ENCODE results near the gene DAO.

Gene DAO

DNA sequence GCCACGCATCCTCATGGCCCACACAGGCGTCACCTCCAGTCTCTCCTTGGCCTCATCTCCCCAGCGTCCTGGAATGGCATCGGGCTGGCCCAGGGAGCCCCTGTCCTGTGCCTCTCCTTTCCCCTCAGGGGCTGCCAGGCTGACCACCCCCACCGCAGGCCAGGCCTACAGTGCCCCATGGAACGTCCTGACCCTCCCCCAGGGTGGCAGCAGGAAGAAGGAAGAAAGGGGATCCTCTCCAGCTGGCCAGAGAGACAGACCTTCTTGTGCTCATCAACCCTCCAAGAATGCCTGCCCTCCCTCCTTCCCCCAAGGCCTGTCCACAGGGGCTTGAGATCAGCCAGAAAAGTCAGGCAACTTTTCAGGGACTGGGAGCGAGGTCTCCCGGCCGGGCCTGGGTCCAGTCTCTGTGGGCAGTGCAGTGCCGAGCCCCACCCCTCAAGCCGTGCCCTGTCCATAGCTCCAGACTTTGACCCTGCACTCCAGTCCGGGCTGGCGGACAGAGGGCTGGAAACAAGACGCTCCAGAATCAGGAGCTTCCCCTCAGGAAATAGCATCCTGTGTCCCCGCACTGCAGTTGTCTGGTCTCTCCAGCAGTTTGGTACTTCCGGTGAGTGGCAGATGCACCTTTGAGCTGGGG is at the start of gene DAO:
Gene DAO (plus strand): TSS at position 478 of the 640 bp plus-strand sequence. CDS start 4,915 bp downstream, outside the sequence.
- TF ChIP-seq, protein P1, sequence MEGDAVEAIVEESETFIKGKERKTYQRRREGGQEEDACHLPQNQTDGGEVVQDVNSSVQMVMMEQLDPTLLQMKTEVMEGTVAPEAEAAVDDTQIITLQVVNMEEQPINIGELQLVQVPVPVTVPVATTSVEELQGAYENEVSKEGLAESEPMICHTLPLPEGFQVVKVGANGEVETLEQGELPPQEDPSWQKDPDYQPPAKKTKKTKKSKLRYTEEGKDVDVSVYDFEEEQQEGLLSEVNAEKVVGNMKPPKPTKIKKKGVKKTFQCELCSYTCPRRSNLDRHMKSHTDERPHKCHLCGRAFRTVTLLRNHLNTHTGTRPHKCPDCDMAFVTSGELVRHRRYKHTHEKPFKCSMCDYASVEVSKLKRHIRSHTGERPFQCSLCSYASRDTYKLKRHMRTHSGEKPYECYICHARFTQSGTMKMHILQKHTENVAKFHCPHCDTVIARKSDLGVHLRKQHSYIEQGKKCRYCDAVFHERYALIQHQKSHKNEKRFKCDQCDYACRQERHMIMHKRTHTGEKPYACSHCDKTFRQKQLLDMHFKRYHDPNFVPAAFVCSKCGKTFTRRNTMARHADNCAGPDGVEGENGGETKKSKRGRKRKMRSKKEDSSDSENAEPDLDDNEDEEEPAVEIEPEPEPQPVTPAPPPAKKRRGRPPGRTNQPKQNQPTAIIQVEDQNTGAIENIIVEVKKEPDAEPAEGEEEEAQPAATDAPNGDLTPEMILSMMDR (conservative IDR thresholded peaks at IDR 0.05), result no peak
- peak within 1 kb of the TSS; percentile 26; the same call in 1 of the 2 replicates for H3K27ac ChIP-seq

DNA sequence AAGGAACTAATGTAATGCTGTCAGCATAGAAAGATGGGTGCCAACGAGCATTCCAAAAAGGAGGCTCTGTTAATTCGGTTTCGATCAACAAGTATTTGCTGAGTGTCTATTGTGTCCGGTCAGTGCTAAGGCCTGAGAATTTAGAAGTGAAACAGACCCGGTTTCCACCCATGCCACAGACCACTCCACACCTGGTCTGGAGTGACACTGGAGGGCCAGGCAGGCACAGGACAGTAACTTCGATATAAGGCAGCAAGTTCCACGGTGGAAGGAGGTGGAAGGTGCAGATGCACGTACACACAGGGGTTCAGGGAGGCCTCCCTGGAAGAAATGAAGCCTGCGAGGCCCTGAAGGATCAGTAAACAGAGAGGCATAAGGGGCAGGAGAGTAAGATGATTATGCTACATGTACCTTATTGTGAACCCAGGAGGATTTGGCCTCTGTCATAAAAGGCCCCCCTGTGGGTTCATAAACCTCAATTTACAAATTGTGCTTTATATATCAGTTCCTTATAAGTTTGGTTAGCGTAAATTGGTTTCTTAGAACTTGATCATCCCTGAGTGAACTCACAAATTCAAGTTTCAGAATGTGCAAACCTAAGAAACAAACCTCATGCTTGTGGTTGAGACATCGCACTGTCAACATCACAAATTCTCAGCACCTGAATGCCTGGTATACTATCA is 48.4 kb upstream of the DAO start:
- H3K27ac ChIP-seq, result no peak overlapping the region
- TF ChIP-seq, protein P1 (conservative IDR thresholded peaks at IDR 0.05), result no peak

DNA sequence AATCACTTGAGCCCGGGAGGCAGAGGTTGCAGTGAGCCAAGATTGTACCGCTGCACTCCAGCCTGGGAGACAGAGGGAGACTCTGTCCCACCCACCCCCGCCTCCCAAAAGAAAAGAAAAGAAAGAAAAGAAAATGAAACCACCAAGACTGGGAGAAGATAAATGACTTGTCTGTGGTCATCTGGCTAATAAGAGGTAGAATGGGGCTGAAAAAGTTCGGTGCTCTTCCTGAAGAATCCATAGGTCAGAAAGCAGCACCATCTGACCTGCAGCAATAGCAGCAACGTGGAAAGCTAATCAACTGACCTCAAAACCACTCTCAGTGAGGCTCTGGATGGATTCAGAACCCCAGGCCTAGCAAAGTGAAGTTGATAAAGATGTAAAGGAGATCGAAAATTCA is 47.7 kb upstream of the DAO start:
- TF ChIP-seq, protein P1 (conservative IDR thresholded peaks at IDR 0.05), result no peak
- H3K27ac ChIP-seq, result no peak overlapping the region

DNA sequence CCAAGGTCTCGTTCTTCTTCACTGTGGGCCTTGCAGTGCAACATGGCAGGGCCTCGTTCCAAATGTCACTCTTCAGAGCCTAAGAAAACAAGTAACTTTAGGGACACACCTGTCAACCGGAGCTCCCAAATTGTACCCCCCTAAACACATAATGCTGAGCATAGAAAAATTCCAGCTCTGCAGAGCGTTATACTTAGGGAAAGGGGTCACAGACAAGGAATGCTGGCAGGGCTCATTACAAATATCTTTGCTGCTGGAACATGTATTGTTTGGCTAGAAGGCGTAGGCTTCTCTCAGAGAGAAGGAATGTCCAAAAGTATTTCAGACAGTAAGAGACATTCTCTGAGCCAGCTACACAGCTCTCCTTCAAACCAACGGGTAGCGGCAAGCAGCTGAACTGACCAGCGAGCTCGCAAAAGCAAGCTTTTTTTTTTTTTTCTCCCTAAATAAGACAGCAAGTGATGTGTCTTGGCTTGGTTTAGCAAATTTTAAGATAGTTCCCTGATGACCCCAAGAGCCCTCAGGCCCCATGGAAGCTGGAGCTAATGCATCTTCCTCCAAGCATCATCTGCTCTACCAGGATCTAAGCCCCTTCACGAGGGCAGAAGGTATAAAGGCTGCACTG is 47.0 kb upstream of the DAO start:
- H3K27ac ChIP-seq, result no peak overlapping the region
- TF ChIP-seq, protein P1 (conservative IDR thresholded peaks at IDR 0.05), result no peak

DNA sequence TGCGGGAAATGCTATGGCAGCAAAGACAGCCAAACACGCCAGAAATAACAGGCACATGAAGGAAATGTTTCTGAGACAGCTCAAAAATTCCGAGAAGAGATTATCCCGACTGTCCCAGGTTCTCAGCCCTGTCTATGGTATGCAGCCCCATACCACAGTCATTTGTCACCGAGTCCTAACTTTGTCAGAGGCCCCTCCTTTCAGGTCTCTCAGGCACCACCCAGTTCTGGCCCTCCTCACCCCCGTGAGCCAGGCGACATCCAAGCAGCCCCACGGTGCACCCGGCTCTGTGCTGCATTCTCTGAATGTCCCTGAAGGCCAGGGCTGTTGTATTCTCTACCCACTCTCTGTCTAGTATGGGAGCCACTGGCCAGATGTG is 46.5 kb upstream of the DAO start:
- H3K27ac ChIP-seq, result no peak overlapping the region
- TF ChIP-seq, protein P1 (conservative IDR thresholded peaks at IDR 0.05), result no peak

DNA sequence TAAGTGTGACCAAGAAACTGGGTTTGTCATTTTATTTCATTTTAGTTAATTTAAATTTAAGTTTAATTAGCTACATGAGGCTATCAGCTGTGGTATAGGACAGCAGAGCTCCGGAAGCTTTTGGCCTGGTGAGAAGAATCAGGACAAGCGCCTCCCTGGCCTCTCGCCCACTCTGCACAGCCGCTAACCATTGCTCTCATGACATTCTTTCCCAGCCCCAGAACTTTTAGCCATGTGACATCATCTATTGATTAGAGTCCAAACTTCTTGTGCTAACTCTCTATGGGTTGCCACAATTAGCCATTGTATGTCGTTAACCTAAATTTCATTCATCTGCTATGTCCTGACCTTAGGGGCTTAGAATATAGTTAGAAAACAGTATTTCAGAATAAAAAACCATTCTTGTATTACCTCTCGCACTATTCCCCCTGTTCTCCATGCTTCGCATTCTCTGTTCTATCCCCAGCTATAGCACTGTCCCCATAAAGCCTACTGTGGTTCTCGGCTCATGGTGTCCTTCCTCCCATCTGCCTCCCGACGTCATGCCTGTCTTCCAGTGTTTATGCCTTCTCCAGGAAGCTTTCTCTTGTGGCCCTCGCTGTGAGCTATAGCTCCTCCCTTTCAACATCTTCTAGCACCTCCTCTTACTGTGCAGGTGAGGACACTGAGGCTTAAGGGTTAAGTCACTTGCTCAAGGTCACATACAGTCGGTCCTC is 46.0 kb upstream of the DAO start:
- TF ChIP-seq, protein P1 (conservative IDR thresholded peaks at IDR 0.05), result no peak
- H3K27ac ChIP-seq, result no peak overlapping the region

All from VCaP (cell line).